GM12865 (cell line): Measurements from ENCODE around the gene BECN2.

Experiments
- DNase-seq: peaks from one replicate; pipeline ENCODE4 v3.0.0; 2010; ENCODE audit warnings: low read depth
- H3K4me3 ChIP-seq: 2 replicates; pipeline ENCODE4 v1.5.1; 2011; ENCODE audit warnings: mild to moderate bottlenecking, low read depth, low read length, control low read depth
- TF ChIP-seq, protein P1 (sequence below): IDR thresholded peaks from 2 replicates; pipeline ENCODE4 v1.5.1; 2011; ENCODE audit warnings: low read length, control low read depth, low read depth, inconsistent platforms; ENCODE audit not compliant: insufficient read depth; ENCODE audit errors: missing control alignments

Gene BECN2

DNA sequence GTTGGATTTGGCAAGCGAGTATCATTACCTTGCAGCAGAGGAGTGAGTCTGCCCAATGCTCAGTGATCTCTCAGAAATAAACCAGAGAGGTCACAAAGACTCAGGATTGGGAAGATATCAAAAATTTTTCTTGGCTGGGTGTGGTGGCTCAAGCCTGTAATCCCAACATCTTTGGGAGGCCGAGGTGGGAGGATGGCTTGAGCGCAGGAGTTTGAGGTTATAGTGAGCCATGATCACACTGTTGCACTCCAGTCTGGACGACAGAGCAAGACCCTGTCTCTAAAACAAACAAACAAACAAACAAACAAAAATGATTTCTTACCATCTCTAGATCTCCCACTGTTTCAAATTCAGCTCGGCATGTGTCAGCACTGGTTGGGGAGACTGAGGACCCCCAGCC, 13.3 kb upstream of the BECN2 start:
- no peak overlapping the region for H3K4me3 ChIP-seq
- TF ChIP-seq, protein P1, sequence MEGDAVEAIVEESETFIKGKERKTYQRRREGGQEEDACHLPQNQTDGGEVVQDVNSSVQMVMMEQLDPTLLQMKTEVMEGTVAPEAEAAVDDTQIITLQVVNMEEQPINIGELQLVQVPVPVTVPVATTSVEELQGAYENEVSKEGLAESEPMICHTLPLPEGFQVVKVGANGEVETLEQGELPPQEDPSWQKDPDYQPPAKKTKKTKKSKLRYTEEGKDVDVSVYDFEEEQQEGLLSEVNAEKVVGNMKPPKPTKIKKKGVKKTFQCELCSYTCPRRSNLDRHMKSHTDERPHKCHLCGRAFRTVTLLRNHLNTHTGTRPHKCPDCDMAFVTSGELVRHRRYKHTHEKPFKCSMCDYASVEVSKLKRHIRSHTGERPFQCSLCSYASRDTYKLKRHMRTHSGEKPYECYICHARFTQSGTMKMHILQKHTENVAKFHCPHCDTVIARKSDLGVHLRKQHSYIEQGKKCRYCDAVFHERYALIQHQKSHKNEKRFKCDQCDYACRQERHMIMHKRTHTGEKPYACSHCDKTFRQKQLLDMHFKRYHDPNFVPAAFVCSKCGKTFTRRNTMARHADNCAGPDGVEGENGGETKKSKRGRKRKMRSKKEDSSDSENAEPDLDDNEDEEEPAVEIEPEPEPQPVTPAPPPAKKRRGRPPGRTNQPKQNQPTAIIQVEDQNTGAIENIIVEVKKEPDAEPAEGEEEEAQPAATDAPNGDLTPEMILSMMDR = no peak
- no peak for DNase-seq

DNA sequence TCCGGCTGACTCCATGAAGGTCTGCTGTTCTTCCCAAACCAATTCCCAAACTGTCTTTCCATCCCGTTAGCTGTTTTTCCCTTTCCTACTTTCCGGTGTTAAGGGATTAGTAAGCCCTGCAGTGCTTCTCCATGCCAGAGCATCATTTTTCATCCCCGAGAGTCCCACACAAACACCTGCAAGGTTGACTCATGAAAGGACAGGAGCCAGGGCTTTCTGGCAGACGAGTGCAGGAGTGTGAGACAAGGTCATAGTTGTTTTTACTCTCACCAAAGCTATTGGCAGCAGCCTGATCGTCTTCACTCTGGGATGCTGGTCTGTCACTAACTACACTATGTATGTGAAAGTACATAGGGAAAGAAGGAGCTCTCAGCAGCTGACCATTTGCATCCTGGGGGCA, 10.2 kb upstream of the BECN2 start:
- H3K4me3 ChIP-seq = no peak overlapping the region
- TF ChIP-seq, protein P1 = no peak
- no peak for DNase-seq

DNA sequence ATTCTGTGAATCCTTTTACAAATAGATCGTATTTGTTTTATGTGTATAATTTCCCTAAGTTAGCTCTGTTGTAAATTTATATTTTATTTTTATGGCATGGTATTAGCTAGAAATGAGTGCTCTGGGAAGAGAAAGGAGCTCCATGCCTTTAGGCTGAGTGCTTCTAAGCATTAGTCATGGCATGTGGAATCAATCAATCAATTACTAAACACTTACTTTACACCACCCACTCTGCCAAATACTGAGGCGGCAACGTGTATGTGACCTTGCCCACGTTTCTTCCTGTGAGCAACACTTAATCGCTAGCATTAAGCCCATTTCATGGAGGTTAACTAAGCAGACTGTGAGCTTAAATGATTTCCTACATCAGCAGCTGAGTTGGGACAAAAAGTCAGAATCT, 7.2 kb upstream of the BECN2 start:
- no peak for DNase-seq
- TF ChIP-seq, protein P1 = no peak
- H3K4me3 ChIP-seq = no peak overlapping the region

DNA sequence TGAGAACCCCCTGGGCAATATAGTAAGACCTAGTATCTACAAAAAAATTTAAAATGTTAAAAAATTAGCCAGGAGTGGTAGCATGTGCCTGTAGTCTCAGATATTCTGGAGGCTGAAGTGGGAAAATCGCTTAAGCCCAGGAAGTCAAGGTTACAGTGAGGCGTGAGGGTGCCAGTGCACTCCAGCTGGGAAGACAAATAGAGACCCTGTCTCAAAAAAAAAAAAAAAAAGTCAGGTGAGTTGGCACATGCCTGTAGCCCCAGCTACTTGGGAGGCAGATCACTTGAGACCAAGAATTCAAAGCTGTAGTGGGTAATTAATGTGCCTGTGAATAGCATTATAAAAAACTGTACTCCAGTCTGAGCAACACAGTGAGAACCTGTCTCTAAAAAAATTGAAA, 4.6 kb downstream of the BECN2 start:
- no peak for DNase-seq
- TF ChIP-seq, protein P1 = no peak

DNA sequence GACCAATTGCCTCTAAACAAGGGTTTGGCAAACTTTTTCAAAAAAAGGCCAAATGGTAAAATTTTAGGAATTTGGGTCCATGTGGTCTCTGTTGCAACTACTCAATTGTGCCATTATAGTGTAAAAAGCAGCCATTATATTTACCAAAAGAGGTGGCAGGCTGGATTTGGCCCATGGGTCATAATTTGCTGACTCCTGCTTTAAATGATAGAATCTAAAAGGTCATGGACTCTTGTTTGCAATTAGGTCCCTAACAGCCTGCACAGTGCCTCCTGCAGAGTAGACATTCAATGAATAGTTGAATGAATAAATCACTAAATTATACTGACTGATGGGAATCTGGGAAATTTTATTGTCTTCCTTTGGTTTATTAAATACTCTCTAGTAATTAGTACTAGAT, 6.2 kb downstream of the BECN2 start:
- DNase-seq = no peak
- TF ChIP-seq, protein P1 = no peak
- no peak overlapping the region for H3K4me3 ChIP-seq

More for the DNA sequence above, 4.6 kb downstream of the BECN2 start:
- H3K4me3 ChIP-seq = no peak overlapping the region

DNA sequence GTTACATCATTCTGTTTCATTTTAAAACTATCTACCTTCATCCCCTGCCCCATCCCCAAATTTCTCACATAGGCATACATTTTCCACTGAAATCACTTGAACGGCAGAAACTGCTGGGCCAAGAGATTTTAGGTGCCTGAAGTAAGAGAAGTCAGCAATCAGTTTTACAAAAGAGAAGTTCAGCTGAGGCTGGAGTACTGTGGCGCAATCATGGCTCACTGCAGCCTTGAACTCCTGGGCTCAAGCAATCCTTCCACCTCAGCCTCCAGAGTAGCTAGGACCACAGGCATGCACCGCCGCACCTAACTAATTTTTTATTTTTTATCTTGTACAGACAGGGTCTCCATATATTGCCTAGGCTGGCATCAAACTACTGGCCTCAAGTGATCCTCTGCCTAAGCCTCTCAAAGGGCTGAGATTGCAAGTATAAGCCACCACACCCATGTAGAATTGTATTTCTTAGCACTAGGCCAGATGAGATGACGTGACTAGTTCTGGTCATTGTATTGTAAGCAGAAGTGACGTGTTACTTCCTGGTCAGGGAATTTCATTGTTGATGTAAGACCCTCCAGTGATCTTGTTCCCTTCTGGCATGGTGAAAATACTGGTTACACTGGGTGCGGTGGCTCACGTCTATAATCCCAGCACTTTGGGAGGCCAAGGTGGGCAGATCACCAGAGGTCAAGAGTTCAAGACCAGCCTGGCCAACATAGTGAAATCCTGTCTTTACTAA, 7.1 kb downstream of the BECN2 start:
- TF ChIP-seq, protein P1 = no peak
- H3K4me3 ChIP-seq = no peak overlapping the region
- DNase-seq = no peak

DNA sequence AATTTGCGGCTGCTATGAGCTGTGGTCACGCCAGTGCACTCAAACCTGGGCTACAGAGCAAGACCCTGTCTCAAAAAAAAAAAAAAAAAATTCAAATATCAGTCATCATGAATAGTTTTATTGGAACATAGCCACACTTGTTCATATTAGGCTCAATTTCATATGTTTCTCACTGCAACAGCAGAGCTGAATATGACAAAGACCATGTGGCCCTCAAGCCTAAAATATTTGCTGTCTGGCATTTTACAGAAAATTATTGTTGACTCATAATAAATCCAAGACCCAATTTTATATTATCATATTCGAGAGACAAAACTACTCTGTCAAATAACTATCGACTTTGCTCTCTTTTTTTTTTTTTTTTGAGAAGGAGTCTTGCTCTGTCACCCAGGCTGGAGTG, 11.0 kb downstream of the BECN2 start:
- TF ChIP-seq, protein P1 = no peak
- no peak for DNase-seq
- no peak overlapping the region for H3K4me3 ChIP-seq
